Measurements from ENCODE around the gene TMEM117. TPM values are rescaled to one million over a fixed set of nuclear protein-coding genes. Genes with fewer than 3 reads are reported as not detected.

The TMEM117 gene
- total and polyA plus RNA-seq, 8 donors = 1.9 to 52.5 (median 8.0) TPM

DNA sequence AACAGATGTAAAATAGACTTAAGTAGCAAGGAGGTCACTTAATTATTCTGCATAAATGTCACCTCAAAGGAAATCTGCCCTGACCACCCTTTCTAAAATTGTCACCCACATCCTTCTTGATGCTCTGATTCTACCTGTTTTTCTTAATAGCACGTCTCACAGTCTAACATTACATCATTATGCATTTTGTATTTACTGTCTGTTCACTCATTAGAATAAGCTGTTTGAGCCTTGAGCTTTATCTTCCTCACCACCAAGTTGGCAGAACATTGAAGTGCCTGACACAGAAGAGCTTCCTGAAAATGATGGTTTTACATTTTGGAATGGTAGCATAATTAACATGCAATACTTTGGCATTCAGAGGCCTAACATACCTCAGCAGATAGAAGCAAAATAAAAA, 8.8 kb upstream of the TMEM117 start:
- no peak for DNase-seq
- H3K27ac ChIP-seq = no peak overlapping the region
- intact Hi-C loops (cut with DNase I; ENCODE audit: low total_unique reads) = no loop called here
- no peaks in the 10 kb centered on the region for H3K27me3 ChIP-seq
- 74 to 89% (median 79%) methylated on average over 1 of the region's 1 CpG for WGBS, 5 donors
- no peaks in the 10 kb centered on the region for H3K36me3 ChIP-seq
- no peaks in the 10 kb centered on the region for H3K9me3 ChIP-seq
- H3K4me3 ChIP-seq = no peak overlapping the region
- TF ChIP-seq POLR2A (IDR thresholded peaks at IDR 0.05) (no peak), EP300 (IDR thresholded peaks at IDR 0.05) (no peak), POLR2AphosphoS5 (IDR thresholded peaks at IDR 0.05) (no peak)
- H3K4me1 ChIP-seq = no peaks in the 10 kb centered on the region

DNA sequence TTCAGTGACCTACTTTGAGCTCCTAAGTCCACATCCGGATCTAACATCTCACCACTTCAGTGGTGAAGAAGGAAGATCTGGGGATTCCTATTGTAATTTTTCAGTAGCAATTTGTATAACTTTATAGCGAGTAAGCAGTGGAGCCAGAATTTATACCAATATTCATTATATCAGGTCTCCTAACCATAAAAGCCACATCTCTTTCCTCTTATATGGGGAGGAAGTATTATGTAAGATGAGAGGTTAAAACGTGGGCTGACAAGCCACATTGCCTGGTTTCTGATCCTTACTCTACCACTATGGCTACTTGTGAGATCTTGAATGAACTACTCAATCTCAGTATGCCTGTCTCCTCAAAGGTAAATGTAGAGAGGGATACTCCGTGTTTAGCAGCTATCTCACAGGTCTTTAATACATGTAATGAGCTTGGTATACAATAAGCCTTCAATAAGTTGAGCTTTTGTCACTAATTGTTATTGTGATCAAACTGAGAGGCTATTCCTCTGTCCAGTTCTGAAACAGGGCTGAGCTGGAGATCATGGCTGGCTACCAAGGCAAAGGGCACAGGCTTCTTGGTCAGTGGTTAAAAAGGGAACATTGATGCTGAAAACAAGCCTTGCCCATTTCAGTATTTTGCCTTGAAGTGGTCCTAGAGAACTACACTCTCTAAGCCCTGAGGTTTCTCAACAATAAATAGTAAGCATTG, 3.3 kb upstream of the TMEM117 start:
- peaks cover 4 to 24% (median 14%) of the 10 kb centered on the region in 4 donors for H3K4me1 ChIP-seq
- no peaks in the 10 kb centered on the region for H3K9me3 ChIP-seq
- no peak for DNase-seq
- H3K4me3 ChIP-seq = no peak overlapping the region
- H3K27ac ChIP-seq = no peak overlapping the region
- WGBS, 5 donors = 65 to 82% (median 73%) methylated on average over 4 of the region's 4 CpGs
- intact Hi-C loops (cut with DNase I; ENCODE audit: low total_unique reads) = no loop called here
- no peaks in the 10 kb centered on the region for H3K27me3 ChIP-seq
- H3K36me3 ChIP-seq = no peaks in the 10 kb centered on the region
- TF ChIP-seq POLR2AphosphoS5 (IDR thresholded peaks at IDR 0.05) (no peak), POLR2A (IDR thresholded peaks at IDR 0.05) (no peak), EP300 (IDR thresholded peaks at IDR 0.05) (no peak)
- TF ChIP-seq, protein P1, sequence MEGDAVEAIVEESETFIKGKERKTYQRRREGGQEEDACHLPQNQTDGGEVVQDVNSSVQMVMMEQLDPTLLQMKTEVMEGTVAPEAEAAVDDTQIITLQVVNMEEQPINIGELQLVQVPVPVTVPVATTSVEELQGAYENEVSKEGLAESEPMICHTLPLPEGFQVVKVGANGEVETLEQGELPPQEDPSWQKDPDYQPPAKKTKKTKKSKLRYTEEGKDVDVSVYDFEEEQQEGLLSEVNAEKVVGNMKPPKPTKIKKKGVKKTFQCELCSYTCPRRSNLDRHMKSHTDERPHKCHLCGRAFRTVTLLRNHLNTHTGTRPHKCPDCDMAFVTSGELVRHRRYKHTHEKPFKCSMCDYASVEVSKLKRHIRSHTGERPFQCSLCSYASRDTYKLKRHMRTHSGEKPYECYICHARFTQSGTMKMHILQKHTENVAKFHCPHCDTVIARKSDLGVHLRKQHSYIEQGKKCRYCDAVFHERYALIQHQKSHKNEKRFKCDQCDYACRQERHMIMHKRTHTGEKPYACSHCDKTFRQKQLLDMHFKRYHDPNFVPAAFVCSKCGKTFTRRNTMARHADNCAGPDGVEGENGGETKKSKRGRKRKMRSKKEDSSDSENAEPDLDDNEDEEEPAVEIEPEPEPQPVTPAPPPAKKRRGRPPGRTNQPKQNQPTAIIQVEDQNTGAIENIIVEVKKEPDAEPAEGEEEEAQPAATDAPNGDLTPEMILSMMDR (IDR thresholded peaks at IDR 0.05) = no peak

DNA sequence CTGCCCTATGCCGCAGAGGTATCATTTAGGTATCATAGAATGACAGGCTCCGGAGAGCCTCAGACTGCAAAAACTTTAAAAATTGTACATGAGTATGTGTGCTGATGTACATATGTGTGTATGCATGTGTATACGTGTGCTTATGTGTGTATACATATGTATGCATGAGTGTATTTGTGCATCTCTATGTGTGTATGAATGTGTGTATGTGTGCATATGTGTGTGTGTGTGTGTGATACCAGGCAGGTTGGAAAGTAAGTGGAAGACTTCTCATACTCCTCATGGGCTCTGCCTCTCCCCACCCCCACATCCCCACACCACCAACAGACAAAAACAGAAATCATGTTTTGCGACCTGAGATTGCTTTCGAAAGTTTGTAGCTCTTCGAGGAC, 621 bp upstream of the TMEM117 start:
- 41 to 45% (median 43%) methylated on average over 6 of the region's 6 CpGs for WGBS, 5 donors
- no peak for DNase-seq
- no peak for TF ChIP-seq EP300 (IDR thresholded peaks at IDR 0.05)
- TF ChIP-seq, protein P1 (IDR thresholded peaks at IDR 0.05) = no peak
- TF ChIP-seq POLR2AphosphoS5 (IDR thresholded peaks at IDR 0.05) = no peak

DNA sequence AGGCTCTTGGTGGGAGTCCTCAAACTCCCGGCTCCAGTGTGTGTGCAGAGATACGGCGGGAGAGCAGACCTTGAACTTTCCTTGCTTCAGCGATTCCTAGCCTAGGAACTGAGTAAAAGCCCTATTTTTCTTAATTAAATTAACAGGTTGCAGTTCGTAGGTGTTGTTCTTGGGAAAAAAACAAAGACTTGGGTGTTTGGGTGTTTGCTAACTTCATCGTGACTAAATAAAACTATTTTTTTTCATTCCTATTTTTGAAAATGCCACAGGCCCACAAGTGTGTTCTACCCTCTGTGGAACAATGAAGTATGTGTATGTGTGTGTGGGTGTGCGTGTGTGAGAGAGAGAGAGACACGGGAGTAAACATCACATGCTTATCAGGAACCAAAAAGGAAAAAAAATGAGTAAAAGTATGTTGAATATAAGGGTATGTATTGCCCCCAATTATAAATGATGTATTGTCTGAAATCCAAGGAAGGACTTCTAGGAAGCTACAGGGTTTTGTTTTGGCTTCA, 651 bp downstream of the TMEM117 start:
- H3K27me3 ChIP-seq = no peaks in the 10 kb centered on the region
- H3K4me1 ChIP-seq = peaks cover 4 to 28% (median 16%) of the 10 kb centered on the region in 4 donors
- DNase-seq = peak in 1 of 2 donors; percentile 70
- H3K36me3 ChIP-seq = no peaks in the 10 kb centered on the region
- peak overlapping the region; percentile 95 to 97 (median 97) for H3K27ac ChIP-seq
- H3K9me3 ChIP-seq = no peaks in the 10 kb centered on the region
- TF ChIP-seq, protein P1 (IDR thresholded peaks at IDR 0.05) = no peak
- TF ChIP-seq POLR2AphosphoS5 (IDR thresholded peaks at IDR 0.05) (peak in 2 of 3 donors; percentile 32 to 33), POLR2A (IDR thresholded peaks at IDR 0.05) (peak in 1 of 4 donors; percentile 12)
- peak overlapping the region; percentile 56 to 81 (median 72) for H3K4me3 ChIP-seq
- WGBS, 5 donors = 0 to 1% (median 0%) methylated on average over 8 of the region's 8 CpGs
- intact Hi-C loops (cut with DNase I; ENCODE audit: low total_unique reads) = no loop called here

More for the DNA sequence above, 621 bp upstream of the TMEM117 start:
- intact Hi-C loops (cut with DNase I; ENCODE audit: low total_unique reads) = no loop called here
- Histone ChIP-seq H3K27ac (peak overlapping the region; percentile 95 to 97 (median 97)), H3K27me3 (no peaks in the 10 kb centered on the region), H3K4me3 (peak overlapping the region; percentile 56 to 81 (median 72)), H3K4me1 (peaks cover 4 to 28% (median 16%) of the 10 kb centered on the region in 4 donors), H3K9me3 (no peaks in the 10 kb centered on the region), H3K36me3 (no peaks in the 10 kb centered on the region)

DNA sequence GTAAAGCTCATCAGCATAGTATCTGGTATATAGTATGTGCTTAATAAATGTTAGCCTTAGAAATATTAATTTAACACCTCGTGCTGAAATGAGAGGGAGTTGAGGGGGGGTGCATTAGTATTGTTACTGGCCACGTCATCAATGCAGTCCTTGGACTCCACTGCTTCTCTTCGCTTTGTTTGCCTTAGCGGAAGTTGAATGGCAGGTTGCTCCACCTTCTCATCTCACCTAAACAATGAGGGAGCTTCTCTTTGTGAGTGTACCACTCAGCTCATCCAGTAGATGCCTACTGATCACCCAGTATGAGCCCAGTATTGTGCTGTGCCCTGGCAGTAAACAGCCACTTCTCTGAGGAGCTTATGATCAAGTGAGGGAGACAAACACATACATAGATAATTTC, 4.5 kb downstream of the TMEM117 start:
- Histone ChIP-seq H3K4me3 (no peak overlapping the region), H3K4me1 (peaks cover 0 to 25% (median 16%) of the 10 kb centered on the region in 4 donors), H3K36me3 (peaks cover 0 to 7% (median 2%) of the 10 kb centered on the region in 4 donors), H3K9me3 (no peaks in the 10 kb centered on the region), H3K27me3 (no peaks in the 10 kb centered on the region), H3K27ac (no peak overlapping the region)
- intact Hi-C loops (cut with DNase I; ENCODE audit: low total_unique reads) = no loop called here
- WGBS, 5 donors = 78 to 87% (median 85%) methylated on average over 4 of the region's 4 CpGs
- TF ChIP-seq POLR2A (IDR thresholded peaks at IDR 0.05) = no peak
- TF ChIP-seq EP300 (IDR thresholded peaks at IDR 0.05) = no peak
- TF ChIP-seq, protein P1 (IDR thresholded peaks at IDR 0.05) = no peak
- no peak for TF ChIP-seq POLR2AphosphoS5 (IDR thresholded peaks at IDR 0.05)
- no peak for DNase-seq

All from stomach (tissue), 9 donors.